Esophagus muscularis mucosa (tissue), 4 donors: ENCODE measurements around the gene SSBP4. TPM values are rescaled to one million over a fixed set of nuclear protein-coding genes. Genes with fewer than 3 reads are reported as not detected.

Experiments used
- DNase-seq: peaks from one replicate; pipeline ENCODE4 v3.0.0-alpha.2; 2017; ENCODE audit errors: extremely low spot score
- H3K27ac ChIP-seq, 4 donors: fragments of 200-600 bp; sonication (generic); replicated peaks in 1 of 4; 1 replicate in 3 of 4; 2 replicates in 1 of 4; pipeline ENCODE4 v1.5.1; 2016 to 2019; ENCODE audit warnings: mild to moderate bottlenecking in 1 of 4
- H3K27me3 ChIP-seq, 4 donors: fragments of 200-600 bp; sonication (generic); one replicate each; pipeline versions ENCODE4 v1.5.1 to v1.6.0; 2016 to 2019
- H3K36me3 ChIP-seq, 4 donors: fragments of 200-600 bp; sonication (generic); one replicate each; pipeline ENCODE4 v1.5.1; 2016 to 2019
- H3K4me1 ChIP-seq, 4 donors: fragments of 200-600 bp; sonication (generic); one replicate each; pipeline ENCODE4 v1.5.1; 2016 to 2019
- H3K4me3 ChIP-seq, 4 donors: fragments of 200-600 bp; sonication (generic); 1 replicate in 2 of 4; 2 replicates in 2 of 4; pipeline ENCODE4 v1.5.1; 2016 to 2019; ENCODE audit warnings: mild to moderate bottlenecking in 4 of 4, moderate library complexity in 1 of 4
- H3K9me3 ChIP-seq, 4 donors: fragments of 200-600 bp; sonication (generic); 1 replicate in 3 of 4; 2 replicates in 1 of 4; pipeline ENCODE4 v1.5.1; 2016 to 2019
- EP300 ChIP-seq: sonication (generic); formaldehyde crosslinking; IDR thresholded peaks from one replicate; pipeline ENCODE4 v1.6.1; 2017; ENCODE audit warnings: antibody characterized with exemption
- POLR2A ChIP-seq: fragments of 450-650 bp; IDR thresholded peaks from one replicate; pipeline ENCODE4 v1.6.1; 2017; ENCODE audit warnings: antibody characterized with exemption, moderate library complexity, mild to moderate bottlenecking, low read depth
- POLR2AphosphoS5 ChIP-seq, 2 donors: sonication (generic); formaldehyde crosslinking; IDR thresholded peaks; one replicate each; pipeline ENCODE4 v1.6.1; 2017; ENCODE audit warnings: antibody characterized with exemption in 2 of 2
- WGBS: methylation state at CpG from one replicate; pipeline ENCODE4 v1.1.5; 2018; 5-methylcytosine and 5-hydroxymethylcytosine counted together
- intact Hi-C: fragments of 100-400 bp; cut with DNase I; formaldehyde crosslinking; loops from one replicate; pipeline ENCODE4 v1.15.1; 2023
- total RNA-seq, 4 donors: library from RNA; depleted of rRNA; stranded (reverse); fragments of >200 nt; gene quantifications; one replicate each; pipeline versions ENCODE4 v1.1.0 to v1.2.1, GENCODE V29; 2016
- TF ChIP-seq, protein P1 (sequence below), 3 experiments: fragments of 200-600 bp in 2 of 3; fragments of 450-650 bp in 1 of 3; sonication (generic) in 2 of 3; IDR thresholded peaks; one replicate each; pipeline ENCODE4 v1.5.1; 2017 to 2019; ENCODE audit warnings: antibody characterized with exemption in 3 of 3, mild to moderate bottlenecking in 2 of 3, moderate library complexity in 1 of 3

Gene SSBP4
- total RNA-seq, 4 donors from 2014 or later: 53.2 to 109 (median 77.8) TPM

DNA sequence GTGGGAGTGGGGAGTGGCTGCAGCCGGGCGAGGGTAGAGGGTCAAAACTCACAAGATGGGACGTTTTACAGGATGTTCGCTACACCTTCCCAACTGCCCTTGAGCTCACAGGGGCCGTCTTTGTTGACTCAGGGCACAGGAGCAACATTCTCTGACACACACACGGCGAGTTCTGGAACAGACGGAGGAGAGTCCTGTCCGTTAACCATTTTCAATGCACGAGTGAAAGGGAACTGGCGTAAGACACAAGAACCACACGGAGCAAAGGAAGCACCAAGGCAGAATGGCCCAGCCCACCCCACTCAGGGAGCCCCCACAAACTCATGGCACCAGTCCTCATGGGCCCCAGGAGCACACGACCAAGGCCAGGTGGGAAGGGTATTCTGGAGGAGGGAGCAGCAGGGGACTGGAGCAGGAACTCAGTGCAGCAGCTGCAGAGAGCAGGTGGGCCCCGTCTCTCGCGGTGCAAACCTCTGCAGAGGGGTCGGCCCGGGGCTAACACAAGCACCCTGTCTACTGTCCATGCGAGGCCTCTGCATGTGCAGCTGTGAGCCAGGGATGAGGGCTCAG, 56.6 kb downstream of the SSBP4 start:
- 80% methylated on average over 18 of the region's 19 CpGs for WGBS
- no peak overlapping the region for H3K4me3 ChIP-seq
- DNase-seq: no peak
- H3K27ac ChIP-seq: peak overlapping the region in 1 of 4 donors; percentile 88
- no peaks in the 10 kb centered on the region for H3K9me3 ChIP-seq
- intact Hi-C loops: loop anchor here (5.0 kb wide), 1 partner anchor 46 kb away; the partner anchor contains the start of gene ELL
- H3K27me3 ChIP-seq: no peaks in the 10 kb centered on the region
- H3K4me1 ChIP-seq: peaks cover 56 to 94% (median 86%) of the 10 kb centered on the region in 4 donors
- peaks cover 0 to 18% (median 16%) of the 10 kb centered on the region in 4 donors for H3K36me3 ChIP-seq
- TF ChIP-seq POLR2A: no peak
- TF ChIP-seq, protein P1, sequence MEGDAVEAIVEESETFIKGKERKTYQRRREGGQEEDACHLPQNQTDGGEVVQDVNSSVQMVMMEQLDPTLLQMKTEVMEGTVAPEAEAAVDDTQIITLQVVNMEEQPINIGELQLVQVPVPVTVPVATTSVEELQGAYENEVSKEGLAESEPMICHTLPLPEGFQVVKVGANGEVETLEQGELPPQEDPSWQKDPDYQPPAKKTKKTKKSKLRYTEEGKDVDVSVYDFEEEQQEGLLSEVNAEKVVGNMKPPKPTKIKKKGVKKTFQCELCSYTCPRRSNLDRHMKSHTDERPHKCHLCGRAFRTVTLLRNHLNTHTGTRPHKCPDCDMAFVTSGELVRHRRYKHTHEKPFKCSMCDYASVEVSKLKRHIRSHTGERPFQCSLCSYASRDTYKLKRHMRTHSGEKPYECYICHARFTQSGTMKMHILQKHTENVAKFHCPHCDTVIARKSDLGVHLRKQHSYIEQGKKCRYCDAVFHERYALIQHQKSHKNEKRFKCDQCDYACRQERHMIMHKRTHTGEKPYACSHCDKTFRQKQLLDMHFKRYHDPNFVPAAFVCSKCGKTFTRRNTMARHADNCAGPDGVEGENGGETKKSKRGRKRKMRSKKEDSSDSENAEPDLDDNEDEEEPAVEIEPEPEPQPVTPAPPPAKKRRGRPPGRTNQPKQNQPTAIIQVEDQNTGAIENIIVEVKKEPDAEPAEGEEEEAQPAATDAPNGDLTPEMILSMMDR (IDR thresholded peaks at IDR 0.05): no peak
- TF ChIP-seq POLR2AphosphoS5 (IDR thresholded peaks at IDR 0.05): no peak
- TF ChIP-seq EP300: no peak

DNA sequence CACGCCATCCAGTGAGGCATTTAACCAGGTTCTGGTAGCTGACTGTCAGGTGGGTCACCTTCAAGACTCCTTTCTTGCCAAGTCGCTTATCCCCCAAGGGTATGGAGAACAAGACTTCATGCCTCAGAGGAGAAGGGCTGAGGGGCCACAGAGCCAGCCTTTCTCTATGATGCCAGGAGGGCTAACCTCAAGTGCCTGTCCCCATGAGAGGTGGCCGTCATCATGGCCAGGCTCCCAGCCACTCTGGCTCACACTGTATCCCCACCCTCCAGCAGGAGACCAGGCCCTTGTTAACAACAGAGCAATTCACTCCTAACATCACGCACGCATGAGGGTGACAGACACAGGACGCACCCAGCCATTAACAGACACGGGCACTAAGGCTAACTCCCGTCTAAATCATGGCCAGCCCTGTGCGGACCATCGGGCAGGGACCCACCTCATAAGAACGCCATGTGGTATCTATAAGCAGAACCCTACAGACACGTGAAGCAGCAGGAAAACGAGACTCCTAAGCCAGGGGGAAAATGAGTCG, 57.4 kb downstream of the SSBP4 start:
- H3K27ac ChIP-seq: peak overlapping the region in 2 of 4 donors; percentile 87 to 88
- H3K9me3 ChIP-seq: no peaks in the 10 kb centered on the region
- no peak for TF ChIP-seq POLR2AphosphoS5 (IDR thresholded peaks at IDR 0.05)
- TF ChIP-seq POLR2A: no peak
- TF ChIP-seq EP300: no peak
- TF ChIP-seq, protein P1 (IDR thresholded peaks at IDR 0.05): no peak
- H3K36me3 ChIP-seq: peaks cover 0 to 11% (median 10%) of the 10 kb centered on the region in 4 donors
- H3K4me1 ChIP-seq: peaks cover 58 to 98% (median 91%) of the 10 kb centered on the region in 4 donors
- H3K4me3 ChIP-seq: no peak overlapping the region
- 71% methylated on average over 13 of the region's 14 CpGs for WGBS
- no peak for DNase-seq
- intact Hi-C loops: loop anchor here (5.0 kb wide), 1 partner anchor 46 kb away; the partner anchor contains the start of gene ELL
- H3K27me3 ChIP-seq: no peaks in the 10 kb centered on the region

GRCh38 chr19:18477042-18477779, 58.0 kb downstream of the SSBP4 start:
- intact Hi-C loops: loop anchor here (5.0 kb wide), 1 partner anchor 45 kb away; the partner anchor contains the start of gene ELL
- H3K4me3 ChIP-seq: no peak overlapping the region
- peaks cover 0 to 5% (median 4%) of the 10 kb centered on the region in 4 donors for H3K36me3 ChIP-seq
- TF ChIP-seq POLR2AphosphoS5 (IDR thresholded peaks at IDR 0.05): no peak
- TF ChIP-seq, protein P1 (IDR thresholded peaks at IDR 0.05): peak in 1 of 3 experiments; percentile 3
- H3K4me1 ChIP-seq: peaks cover 58 to 98% (median 95%) of the 10 kb centered on the region in 4 donors
- H3K27me3 ChIP-seq: no peaks in the 10 kb centered on the region
- H3K9me3 ChIP-seq: no peaks in the 10 kb centered on the region
- DNase-seq: no peak
- H3K27ac ChIP-seq: peak overlapping the region; percentile 0 to 88 (median 86)
- WGBS: 73% methylated on average over 24 of the region's 24 CpGs

DNA sequence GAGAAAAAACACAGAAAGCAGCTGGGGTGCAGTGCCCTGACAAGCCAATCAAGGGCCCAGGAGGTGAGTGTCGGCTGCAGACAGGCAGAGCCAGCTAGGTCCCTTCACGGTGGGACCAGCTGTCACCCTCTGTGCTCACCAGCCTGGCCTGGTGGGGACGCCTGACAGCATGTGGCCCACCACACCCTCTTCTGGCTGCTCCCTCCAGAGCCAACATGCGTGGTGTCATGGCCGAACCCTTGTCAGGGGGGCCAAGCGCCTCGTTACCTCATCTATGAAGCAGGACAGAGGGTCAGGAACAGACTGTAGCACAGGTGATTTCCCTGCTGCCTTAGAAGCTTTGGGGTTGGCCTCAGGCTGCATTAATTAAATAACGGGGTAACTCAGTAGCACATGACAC, 58.8 kb downstream of the SSBP4 start:
- DNase-seq: no peak
- Histone ChIP-seq H3K36me3 (no peaks in the 10 kb centered on the region), H3K9me3 (no peaks in the 10 kb centered on the region), H3K4me3 (no peak overlapping the region), H3K27ac (peak overlapping the region; percentile 81 to 88 (median 86)), H3K27me3 (no peaks in the 10 kb centered on the region), H3K4me1 (peaks cover 60 to 97% (median 95%) of the 10 kb centered on the region in 4 donors)
- TF ChIP-seq, protein P1 (IDR thresholded peaks at IDR 0.05): no peak
- TF ChIP-seq POLR2A (no peak), POLR2AphosphoS5 (IDR thresholded peaks at IDR 0.05) (no peak), EP300 (no peak)
- WGBS: 85% methylated on average over 6 of the region's 8 CpGs
- intact Hi-C loops: loop anchor here (5.0 kb wide), 1 partner anchor 44 kb away; the partner anchor contains the start of gene ELL
